ENCODE measurements around the gene RUNX3. TPM values are rescaled to one million over a fixed set of nuclear protein-coding genes. Genes with fewer than 3 reads are reported as not detected.

Gene RUNX3
- total RNA-seq, 1 donor = not detected

GRCh38 chr1:24928689-24929397, 1.2 kb downstream of the RUNX3 start:
- no peak overlapping the region for H3K4me3 ChIP-seq (ENCODE audit: low read depth, low read length)
- no peak for DNase-seq (ENCODE audit: low read depth)
- TF ChIP-seq CTCF (IDR thresholded peaks at IDR 0.05; ENCODE audit: insufficient read depth, low read depth, low read length) = no peak

- TF ChIP-seq CTCF (IDR thresholded peaks at IDR 0.05; ENCODE audit: insufficient read depth, low read depth, low read length) = no peak
- DNase-seq (ENCODE audit: low read depth) = peak; percentile 20
- H3K4me3 ChIP-seq (ENCODE audit: low read depth, low read length) = no peak overlapping the region
Measured at GRCh38 chr1:24927988-24928688, 1.9 kb downstream of the RUNX3 start.

GRCh38 chr1:24927473-24927872, 2.6 kb downstream of the RUNX3 start:
- DNase-seq (ENCODE audit: low read depth) = no peak
- no peak for TF ChIP-seq CTCF (IDR thresholded peaks at IDR 0.05; ENCODE audit: insufficient read depth, low read depth, low read length)
- H3K4me3 ChIP-seq (ENCODE audit: low read depth, low read length) = no peak overlapping the region

GRCh38 chr1:24926563-24927249, 3.4 kb downstream of the RUNX3 start:
- no peak for TF ChIP-seq CTCF (IDR thresholded peaks at IDR 0.05; ENCODE audit: insufficient read depth, low read depth, low read length)
- DNase-seq (ENCODE audit: low read depth) = peak; percentile 22
- peak overlapping the region; percentile 21 for H3K4me3 ChIP-seq (ENCODE audit: low read depth, low read length)

GRCh38 chr1:24925963-24926362, 4.1 kb downstream of the RUNX3 start:
- H3K4me3 ChIP-seq (ENCODE audit: low read depth, low read length) = no peak overlapping the region
- no peak for DNase-seq (ENCODE audit: low read depth)

More at GRCh38 chr1:24925963-24926362, 4.1 kb downstream of the RUNX3 start:
- TF ChIP-seq CTCF (IDR thresholded peaks at IDR 0.05; ENCODE audit: insufficient read depth, low read depth, low read length) = no peak
